DOHH2 (cell line): ENCODE data around the gene MAN1C1.

Experiments used
- H3F3A ChIP-seq: fragments of 200-600 bp; sonication (generic), shearing (Covaris generic); 2 replicates; pipeline ENCODE4 v1.6.0; 2016; ENCODE audit warnings: antibody characterized with exemption, mild to moderate bottlenecking; ENCODE audit not compliant: control insufficient read depth, insufficient read depth
- H3K27ac ChIP-seq: fragments of 200-600 bp; sonication (generic); 2 replicates; pipeline ENCODE4 v1.5.1; 2014; ENCODE audit warnings: low read depth, mild to moderate bottlenecking, low read length, moderate library complexity
- H3K27me3 ChIP-seq: fragments of 200-600 bp; sonication (generic); 2 replicates; pipeline ENCODE4 v1.6.1; 2014; ENCODE audit warnings: mild to moderate bottlenecking, low read length, mixed read lengths; ENCODE audit not compliant: control insufficient read depth
- H3K36me3 ChIP-seq: fragments of 200-600 bp; sonication (generic); 2 replicates; pipeline ENCODE4 v1.6.1; 2014; ENCODE audit warnings: mild to moderate bottlenecking, low read length, moderate library complexity, mixed read lengths; ENCODE audit not compliant: control insufficient read depth
- H3K4me1 ChIP-seq: fragments of 200-600 bp; sonication (generic); 2 replicates; pipeline ENCODE4 v1.6.1; 2014; ENCODE audit warnings: mild to moderate bottlenecking, low read length, mixed read lengths; ENCODE audit not compliant: control insufficient read depth
- H3K4me2 ChIP-seq: fragments of 200-600 bp; sonication (generic); 2 replicates; pipeline ENCODE4 v1.6.0; 2014; ENCODE audit warnings: mild to moderate bottlenecking, low read length, moderate library complexity
- H3K4me3 ChIP-seq: fragments of 200-600 bp; sonication (generic); 2 replicates; pipeline ENCODE4 v1.5.1; 2014; ENCODE audit warnings: mild to moderate bottlenecking, low read length, mixed read lengths
- H3K79me2 ChIP-seq: fragments of 200-600 bp; sonication (generic); 2 replicates; pipeline ENCODE4 v1.6.1; 2014; ENCODE audit warnings: mild to moderate bottlenecking, low read length, mixed read lengths; ENCODE audit not compliant: control insufficient read depth
- H3K9me2 ChIP-seq: fragments of 200-600 bp; sonication (generic); replicated peaks from 2 replicates; pipeline ENCODE4 v1.6.1; 2014; ENCODE audit warnings: mild to moderate bottlenecking, low read length, mixed read lengths; ENCODE audit not compliant: control insufficient read depth
- H3K9me3 ChIP-seq: fragments of 200-600 bp; sonication (generic); 2 replicates; pipeline ENCODE4 v1.6.1; 2014; ENCODE audit warnings: antibody characterized with exemption, low read length, mixed read lengths; ENCODE audit not compliant: control insufficient read depth, insufficient read depth
- H4K20me1 ChIP-seq: fragments of 200-600 bp; sonication (generic); 2 replicates; pipeline ENCODE4 v1.6.0; 2014; ENCODE audit warnings: low read depth, mild to moderate bottlenecking, antibody characterized with exemption, low read length, moderate library complexity; ENCODE audit not compliant: control insufficient read depth, insufficient read depth
- EZH2phosphoT487 ChIP-seq: fragments of 200-600 bp; sonication (generic); IDR thresholded peaks from 2 replicates; pipeline ENCODE4 v1.6.1; 2017; ENCODE audit warnings: borderline replicate concordance, mild to moderate bottlenecking, antibody characterized with exemption, low read length, moderate library complexity, mixed read lengths
- TF ChIP-seq, protein P1 (sequence below): fragments of 200-600 bp; sonication (generic); IDR thresholded peaks from one replicate; pipeline ENCODE4 v1.5.1; 2014; ENCODE audit warnings: antibody characterized with exemption, mild to moderate bottlenecking, low read depth, low read length; ENCODE audit not compliant: poor library complexity, severe bottlenecking

MAN1C1 gene

DNA sequence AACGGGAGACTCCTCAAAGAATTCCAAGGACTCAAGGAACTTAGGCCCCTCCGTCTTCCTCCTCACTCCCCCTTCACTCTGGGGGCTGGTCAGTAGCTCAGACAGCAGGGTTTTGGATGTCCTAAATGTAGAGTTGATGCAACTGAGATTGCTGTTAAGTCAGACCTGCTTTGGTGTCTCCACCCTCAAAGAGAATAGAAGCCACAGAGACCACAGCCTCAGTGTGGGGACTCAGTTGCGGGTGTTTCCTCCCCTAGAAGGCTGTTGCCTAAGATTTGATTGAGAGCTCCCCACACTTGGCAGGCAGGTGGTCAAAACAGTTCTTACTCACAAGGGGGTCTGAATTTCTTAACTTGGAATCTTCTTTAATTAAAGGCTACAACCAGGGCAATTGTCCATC lies 7.6 kb downstream of the MAN1C1 start:
- Histone ChIP-seq H3K9me2 (no peaks in the 10 kb centered on the region), H3K27ac (no peak overlapping the region), H3K36me3 (no peaks in the 10 kb centered on the region), H3K4me2 (no peak overlapping the region), H3F3A (0 out of 2 replicates have a peak, but pooled peaks cover 3% of the 10 kb centered on the region), H3K27me3 (peaks cover 79% of the 10 kb centered on the region), H3K79me2 (no peaks in the 10 kb centered on the region), H4K20me1 (no peaks in the 10 kb centered on the region), H3K4me1 (peaks cover 5% of the 10 kb centered on the region), H3K4me3 (no peak overlapping the region), H3K9me3 (peaks cover 4% of the 10 kb centered on the region; the same call in 1 of the 2 replicates)
- TF ChIP-seq, protein P1, sequence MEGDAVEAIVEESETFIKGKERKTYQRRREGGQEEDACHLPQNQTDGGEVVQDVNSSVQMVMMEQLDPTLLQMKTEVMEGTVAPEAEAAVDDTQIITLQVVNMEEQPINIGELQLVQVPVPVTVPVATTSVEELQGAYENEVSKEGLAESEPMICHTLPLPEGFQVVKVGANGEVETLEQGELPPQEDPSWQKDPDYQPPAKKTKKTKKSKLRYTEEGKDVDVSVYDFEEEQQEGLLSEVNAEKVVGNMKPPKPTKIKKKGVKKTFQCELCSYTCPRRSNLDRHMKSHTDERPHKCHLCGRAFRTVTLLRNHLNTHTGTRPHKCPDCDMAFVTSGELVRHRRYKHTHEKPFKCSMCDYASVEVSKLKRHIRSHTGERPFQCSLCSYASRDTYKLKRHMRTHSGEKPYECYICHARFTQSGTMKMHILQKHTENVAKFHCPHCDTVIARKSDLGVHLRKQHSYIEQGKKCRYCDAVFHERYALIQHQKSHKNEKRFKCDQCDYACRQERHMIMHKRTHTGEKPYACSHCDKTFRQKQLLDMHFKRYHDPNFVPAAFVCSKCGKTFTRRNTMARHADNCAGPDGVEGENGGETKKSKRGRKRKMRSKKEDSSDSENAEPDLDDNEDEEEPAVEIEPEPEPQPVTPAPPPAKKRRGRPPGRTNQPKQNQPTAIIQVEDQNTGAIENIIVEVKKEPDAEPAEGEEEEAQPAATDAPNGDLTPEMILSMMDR, result no peak
- no peak for TF ChIP-seq EZH2phosphoT487

DNA sequence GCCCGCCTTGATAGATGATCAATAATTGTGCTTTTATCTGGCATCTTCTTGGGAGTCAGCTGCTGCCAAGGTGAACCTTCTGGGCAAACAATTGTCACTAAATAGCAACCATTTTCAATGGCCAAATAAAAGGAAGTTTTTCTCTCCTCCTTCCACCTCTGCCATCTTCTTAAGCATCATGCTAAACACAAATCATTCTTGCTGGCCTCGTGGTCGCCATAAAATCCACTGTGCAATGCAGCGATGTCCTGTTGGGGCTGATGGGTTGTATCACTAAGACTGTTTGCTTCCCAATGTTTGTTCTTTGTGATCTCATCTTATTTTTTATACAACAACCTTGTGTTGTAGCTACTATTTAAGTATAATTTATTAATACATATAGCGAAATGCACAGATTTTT lies 8.0 kb downstream of the MAN1C1 start:
- Histone ChIP-seq H3K4me3 (no peak overlapping the region), H3K79me2 (no peaks in the 10 kb centered on the region), H3K9me3 (peaks cover 4% of the 10 kb centered on the region; the same call in 1 of the 2 replicates), H3K27ac (no peak overlapping the region), H4K20me1 (no peaks in the 10 kb centered on the region), H3K36me3 (no peaks in the 10 kb centered on the region), H3K9me2 (no peaks in the 10 kb centered on the region), H3K4me2 (no peak overlapping the region), H3K27me3 (peaks cover 76% of the 10 kb centered on the region), H3F3A (0 out of 2 replicates have a peak, but pooled peaks cover 3% of the 10 kb centered on the region), H3K4me1 (peaks cover 9% of the 10 kb centered on the region)
- TF ChIP-seq, protein P1, result no peak
- no peak for TF ChIP-seq EZH2phosphoT487

DNA sequence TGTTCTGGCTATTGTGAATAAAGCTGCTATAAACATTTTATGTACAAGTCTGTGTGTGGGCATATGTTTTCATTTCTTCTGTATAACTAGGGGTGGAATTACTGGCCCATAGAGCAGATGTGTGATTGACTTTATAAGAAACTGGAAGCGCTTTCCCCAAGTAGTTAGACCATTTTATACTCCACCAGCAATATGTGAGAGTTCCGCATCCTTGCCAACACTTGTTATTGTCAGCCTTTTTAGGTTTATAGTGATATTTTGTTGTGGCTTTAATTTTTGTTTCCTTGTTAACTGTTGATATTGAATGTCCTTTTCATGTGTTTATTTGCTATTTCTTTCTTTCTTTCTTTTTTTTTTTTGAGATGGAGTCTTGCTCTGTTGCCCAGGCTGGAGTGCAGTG lies 9.4 kb downstream of the MAN1C1 start:
- no peak overlapping the region for H3K27ac ChIP-seq
- no peaks in the 10 kb centered on the region for H3K79me2 ChIP-seq
- TF ChIP-seq EZH2phosphoT487, result no peak
- TF ChIP-seq, protein P1, result no peak
- H4K20me1 ChIP-seq, result no peaks in the 10 kb centered on the region
- H3K4me3 ChIP-seq, result no peak overlapping the region
- H3K36me3 ChIP-seq, result no peaks in the 10 kb centered on the region
- H3K4me1 ChIP-seq, result peaks cover 15% of the 10 kb centered on the region
- peaks cover 74% of the 10 kb centered on the region for H3K27me3 ChIP-seq
- H3K9me2 ChIP-seq, result no peaks in the 10 kb centered on the region
- peaks cover 4% of the 10 kb centered on the region; the same call in 1 of the 2 replicates for H3K9me3 ChIP-seq
- H3K4me2 ChIP-seq, result no peak overlapping the region
- 0 out of 2 replicates have a peak, but pooled peaks cover 3% of the 10 kb centered on the region for H3F3A ChIP-seq
